Measurements from ENCODE around the gene HRCT1.
"Not testable (repeated sequence)": the region's sequence is repeated elsewhere in the genome, so short reads cannot be mapped to it uniquely, and the experiment has no call there.

The HRCT1 gene

DNA sequence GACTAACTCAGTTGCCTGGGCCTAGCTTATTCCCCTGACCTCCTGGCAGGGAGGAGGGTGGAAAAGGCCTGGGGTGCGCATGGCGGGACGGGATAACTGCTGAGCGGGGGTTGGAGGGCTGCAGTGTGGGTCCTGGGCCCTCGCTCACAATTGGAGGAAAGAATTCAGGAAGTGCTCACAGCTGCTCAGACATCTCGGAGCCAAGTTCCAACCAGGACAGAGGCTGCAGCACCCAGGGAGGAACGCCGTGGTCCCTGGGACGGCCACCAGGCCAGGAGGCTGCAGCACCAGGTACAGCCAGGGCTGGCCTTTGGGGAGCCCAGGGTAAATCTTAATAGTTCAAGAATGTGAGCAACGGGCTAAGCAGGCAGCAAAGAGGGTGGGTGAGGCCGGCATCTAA lies 3.3 kb downstream of the HRCT1 start, which contains the start of gene SPAAR:
Gene SPAAR, plus strand, starts transcription at position 217 of the 400 bp plus-strand sequence. CDS start 974 bp downstream, outside the sequence.
- POLR2A ChIA-PET = no interaction called here
- CTCF ChIA-PET = interaction anchor here (1.7 kb wide), 1 partner anchor 119 kb away, joined by 4 read pairs; no protein-coding TSS in a partner anchor
- DNase-seq (ENCODE audit: extremely low spot score) = no peak
- TF ChIP-seq, protein P1, sequence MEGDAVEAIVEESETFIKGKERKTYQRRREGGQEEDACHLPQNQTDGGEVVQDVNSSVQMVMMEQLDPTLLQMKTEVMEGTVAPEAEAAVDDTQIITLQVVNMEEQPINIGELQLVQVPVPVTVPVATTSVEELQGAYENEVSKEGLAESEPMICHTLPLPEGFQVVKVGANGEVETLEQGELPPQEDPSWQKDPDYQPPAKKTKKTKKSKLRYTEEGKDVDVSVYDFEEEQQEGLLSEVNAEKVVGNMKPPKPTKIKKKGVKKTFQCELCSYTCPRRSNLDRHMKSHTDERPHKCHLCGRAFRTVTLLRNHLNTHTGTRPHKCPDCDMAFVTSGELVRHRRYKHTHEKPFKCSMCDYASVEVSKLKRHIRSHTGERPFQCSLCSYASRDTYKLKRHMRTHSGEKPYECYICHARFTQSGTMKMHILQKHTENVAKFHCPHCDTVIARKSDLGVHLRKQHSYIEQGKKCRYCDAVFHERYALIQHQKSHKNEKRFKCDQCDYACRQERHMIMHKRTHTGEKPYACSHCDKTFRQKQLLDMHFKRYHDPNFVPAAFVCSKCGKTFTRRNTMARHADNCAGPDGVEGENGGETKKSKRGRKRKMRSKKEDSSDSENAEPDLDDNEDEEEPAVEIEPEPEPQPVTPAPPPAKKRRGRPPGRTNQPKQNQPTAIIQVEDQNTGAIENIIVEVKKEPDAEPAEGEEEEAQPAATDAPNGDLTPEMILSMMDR (IDR thresholded peaks at IDR 0.05; ENCODE audit: control extremely low read depth, extremely low read depth, low read depth, missing control alignments) = no peak

DNA sequence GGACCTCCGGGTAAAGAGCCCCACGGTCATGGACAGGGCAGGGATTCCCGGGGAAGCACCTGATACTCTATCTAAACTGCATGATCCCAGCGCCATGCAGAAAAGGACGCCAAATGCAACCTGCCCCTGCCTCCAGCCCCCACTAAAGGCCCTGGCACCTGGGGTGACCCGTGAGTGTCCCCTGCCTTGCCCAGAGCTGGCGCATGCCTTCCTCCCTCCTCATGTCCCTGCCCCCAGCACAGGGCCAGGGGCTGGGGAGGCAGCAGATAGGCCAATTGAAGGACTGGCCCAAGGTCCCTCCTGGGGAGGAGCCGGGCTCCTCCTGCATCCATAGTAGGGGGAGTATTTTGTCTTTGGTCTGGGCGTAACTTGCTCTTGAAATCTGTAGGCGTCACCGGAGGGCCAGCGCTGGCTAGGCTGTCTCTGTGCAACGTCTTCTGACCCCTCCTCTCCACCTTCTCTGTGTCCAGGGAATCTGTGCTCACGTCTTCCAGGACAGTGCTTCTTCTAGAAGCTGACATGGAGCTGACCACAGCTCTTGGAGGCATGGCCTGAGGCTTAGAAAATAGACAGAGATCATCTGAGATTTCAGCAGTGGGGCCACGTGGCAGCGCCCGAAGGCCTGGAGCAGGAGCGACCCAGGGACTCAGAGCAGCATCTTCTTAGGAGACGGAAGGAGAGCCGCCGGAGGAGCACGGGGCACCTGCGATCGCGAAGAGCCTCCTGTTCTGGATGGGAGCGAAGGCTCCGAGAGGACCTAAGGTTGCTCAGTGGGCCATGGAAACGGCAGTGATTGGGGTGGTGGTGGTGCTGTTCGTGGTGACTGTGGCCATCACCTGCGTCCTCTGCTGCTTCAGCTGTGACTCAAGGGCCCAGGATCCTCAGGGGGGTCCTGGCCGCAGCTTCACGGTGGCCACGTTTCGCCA lies 3.9 kb downstream of the HRCT1 start:
- TF ChIP-seq, protein P1 (IDR thresholded peaks at IDR 0.05; ENCODE audit: control extremely low read depth, extremely low read depth, low read depth, missing control alignments) = no peak
- CTCF ChIA-PET = no interaction called here
- POLR2A ChIA-PET = no interaction called here
- no peak for DNase-seq (ENCODE audit: extremely low spot score)

DNA sequence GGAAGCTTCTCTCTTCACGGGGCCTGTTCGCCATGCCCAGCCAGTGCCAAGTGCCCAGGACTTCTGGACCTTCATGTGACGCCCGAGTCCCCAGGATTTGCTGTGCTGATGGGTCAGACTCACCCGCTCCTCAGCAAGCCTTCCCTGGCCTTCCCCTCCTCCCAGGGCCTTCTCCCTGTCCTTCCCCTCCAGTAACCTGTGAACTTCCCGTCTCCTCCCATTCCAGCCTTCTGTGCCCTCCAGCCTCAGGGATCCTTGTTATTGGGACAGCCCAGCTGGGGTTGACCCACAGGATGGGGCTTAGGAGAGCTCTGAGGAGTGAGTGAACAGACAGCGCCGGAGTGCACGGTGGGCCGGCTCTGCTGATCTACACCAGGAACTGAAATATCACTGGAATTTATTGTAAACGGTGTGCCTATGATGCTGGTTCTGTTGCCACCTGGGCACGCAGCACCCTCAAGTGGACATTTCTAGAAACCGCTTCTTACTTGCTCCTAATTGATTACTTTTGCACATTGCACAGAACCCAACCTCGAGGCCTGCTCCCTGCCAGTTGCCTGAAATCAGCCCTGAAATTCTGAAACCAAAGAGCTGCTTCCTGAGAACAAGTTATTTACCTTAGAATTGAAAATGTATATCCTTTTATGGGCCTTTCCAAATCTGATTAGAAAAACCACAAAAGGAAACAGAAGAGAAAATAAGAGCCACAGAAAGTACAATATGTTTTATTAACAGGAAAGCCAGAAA lies 4.8 kb downstream of the HRCT1 start:
- peak; percentile 51 for DNase-seq (ENCODE audit: extremely low spot score)
- CTCF ChIA-PET = interaction anchor here (1.1 to 1.3 kb wide), 2 partner anchors 8 to 44 kb away, joined by 3 to 5 read pairs; no protein-coding TSS in a partner anchor
- TF ChIP-seq, protein P1 (IDR thresholded peaks at IDR 0.05; ENCODE audit: control extremely low read depth, extremely low read depth, low read depth, missing control alignments) = peak; percentile 26
- POLR2A ChIA-PET = no interaction called here

DNA sequence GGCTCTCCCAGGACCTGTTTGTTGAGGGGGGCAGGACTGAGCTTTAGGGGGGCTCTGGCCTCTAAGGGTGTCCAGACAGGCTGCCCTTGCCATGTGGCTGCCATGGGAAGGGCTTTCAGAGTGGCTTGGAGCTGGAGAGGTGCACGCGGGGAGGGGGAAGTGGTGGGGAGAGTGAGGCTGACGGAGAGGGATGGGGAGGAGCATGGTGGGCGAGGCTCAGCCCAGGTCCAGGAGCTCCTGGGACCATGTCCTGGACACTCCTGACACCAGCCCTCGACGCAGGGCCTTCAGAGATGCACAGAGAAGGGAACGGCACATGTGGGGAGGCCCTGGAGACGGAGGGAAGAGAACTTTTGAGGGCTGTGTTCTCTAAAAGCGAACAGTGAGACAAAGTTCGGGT lies 5.7 kb downstream of the HRCT1 start:
- TF ChIP-seq, protein P1 (IDR thresholded peaks at IDR 0.05; ENCODE audit: control extremely low read depth, extremely low read depth, low read depth, missing control alignments) = no peak
- ChIA-PET CTCF (interaction anchor here (1.1 to 1.3 kb wide), 3 partner anchors 9 to 43 kb away, joined by 3 to 5 read pairs (median 3); no protein-coding TSS in a partner anchor), POLR2A (no interaction called here)
- no peak for DNase-seq (ENCODE audit: extremely low spot score)

DNA sequence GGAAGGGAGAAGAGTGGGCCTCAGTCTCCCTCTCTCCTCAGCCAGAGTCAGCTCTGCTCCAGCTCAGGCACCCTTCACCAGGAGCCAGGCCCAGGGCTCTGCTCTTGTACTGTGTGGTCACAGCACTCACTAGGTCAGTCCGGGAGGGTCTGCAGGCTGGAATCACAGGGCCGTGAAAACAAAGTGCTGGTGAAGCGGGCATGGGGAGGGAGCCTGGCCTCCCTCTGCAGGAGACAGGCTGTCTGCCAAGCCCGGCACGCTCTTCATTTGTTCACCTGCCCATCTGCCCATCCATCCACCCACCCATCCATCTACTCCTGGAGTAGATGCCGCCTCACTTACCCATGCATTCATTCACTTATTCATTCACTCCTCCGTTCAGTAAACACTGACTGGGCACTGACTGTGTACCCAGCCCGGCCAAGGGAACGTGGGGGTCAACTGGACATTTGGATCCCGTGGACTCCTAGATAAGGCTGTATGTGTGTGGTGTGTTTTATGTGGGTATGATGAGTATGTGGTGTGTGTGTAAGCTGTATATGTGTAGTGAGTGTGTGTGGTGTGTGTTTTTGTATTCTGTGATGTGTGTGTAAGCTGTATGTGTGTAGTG lies 6.9 kb downstream of the HRCT1 start:
- ChIA-PET POLR2A (no interaction called here), CTCF (interaction anchor here (1.1 to 1.4 kb wide), 2 partner anchors 10 to 28 kb away, joined by 3 to 5 read pairs; no protein-coding TSS in a partner anchor)
- no peak for DNase-seq (ENCODE audit: extremely low spot score)
- TF ChIP-seq, protein P1 (IDR thresholded peaks at IDR 0.05; ENCODE audit: control extremely low read depth, extremely low read depth, low read depth, missing control alignments) = no peak

DNA sequence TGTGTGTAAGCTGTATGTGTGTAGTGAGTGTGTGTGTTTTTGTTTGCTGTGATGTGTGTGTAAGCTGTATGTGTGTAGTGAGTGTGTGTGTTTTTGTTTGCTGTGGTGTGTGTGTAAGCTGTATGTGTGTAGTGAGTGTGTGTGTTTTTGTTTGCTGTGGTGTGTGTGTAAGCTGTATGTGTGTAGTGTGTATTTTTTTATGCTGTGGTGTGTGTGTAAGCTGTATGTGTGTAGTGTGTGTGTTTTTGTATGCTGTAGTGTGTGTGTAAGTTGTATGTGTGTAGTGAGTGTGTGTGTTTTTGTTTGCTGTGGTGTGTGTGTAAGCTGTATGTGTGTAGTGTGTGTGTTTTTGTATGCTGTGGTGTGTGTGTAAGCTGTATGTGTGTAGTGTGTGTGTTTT lies 7.4 kb downstream of the HRCT1 start:
- POLR2A ChIA-PET; DNase-seq (ENCODE audit: extremely low spot score): not testable (repeated sequence)
- CTCF ChIA-PET = interaction anchor here (1.4 kb wide), 1 partner anchor 10 kb away, joined by 5 read pairs; no protein-coding TSS in a partner anchor
